Skeletal muscle tissue (tissue), 4 donors: ENCODE data around the gene NXF2. TPM values are rescaled to one million over a fixed set of nuclear protein-coding genes. Genes with fewer than 3 reads are reported as not detected.

ENCODE experiments used
- H3K27ac ChIP-seq: one replicate; pipeline ENCODE4 v1.7.0; 2013; ENCODE audit warnings: mild to moderate bottlenecking, low read depth, low read length, inconsistent platforms
- H3K27me3 ChIP-seq, 3 donors: one replicate each; pipeline ENCODE4 v1.7.0; 2013; ENCODE audit warnings: low read length in 3 of 3; ENCODE audit not compliant: control insufficient read depth in 3 of 3, insufficient read depth in 3 of 3
- H3K36me3 ChIP-seq, 3 donors: one replicate each; pipeline ENCODE4 v1.7.0; 2013; ENCODE audit warnings: low read length in 3 of 3; ENCODE audit not compliant: control insufficient read depth in 3 of 3, insufficient read depth in 3 of 3
- H3K4me1 ChIP-seq, 3 donors: one replicate each; pipeline ENCODE4 v1.7.0; 2013; ENCODE audit warnings: low read length in 3 of 3, mild to moderate bottlenecking in 3 of 3; ENCODE audit not compliant: control insufficient read depth in 3 of 3, insufficient read depth in 3 of 3
- H3K4me3 ChIP-seq, 3 donors: one replicate each; pipeline ENCODE4 v1.7.0; 2013; ENCODE audit warnings: low read length in 3 of 3
- H3K9ac ChIP-seq, 3 donors: one replicate each; pipeline ENCODE4 v1.7.0; 2013; ENCODE audit warnings: low read length in 3 of 3, mild to moderate bottlenecking in 3 of 3, moderate library complexity in 2 of 3, low read depth in 1 of 3
- H3K9me3 ChIP-seq, 3 donors: one replicate each; pipeline ENCODE4 v1.7.0; 2013; ENCODE audit warnings: low read length in 3 of 3; ENCODE audit not compliant: control insufficient read depth in 3 of 3
- total RNA-seq: library from RNA; depleted of rRNA; stranded (reverse); fragments of >200 nt; gene quantifications from one replicate; pipeline ENCODE4 v1.2.3, GENCODE V29; 2014
- donor health status: Osteomylitis.

The NXF2 gene
- total RNA-seq, 1 donor from 2014 or later, result not detected

DNA sequence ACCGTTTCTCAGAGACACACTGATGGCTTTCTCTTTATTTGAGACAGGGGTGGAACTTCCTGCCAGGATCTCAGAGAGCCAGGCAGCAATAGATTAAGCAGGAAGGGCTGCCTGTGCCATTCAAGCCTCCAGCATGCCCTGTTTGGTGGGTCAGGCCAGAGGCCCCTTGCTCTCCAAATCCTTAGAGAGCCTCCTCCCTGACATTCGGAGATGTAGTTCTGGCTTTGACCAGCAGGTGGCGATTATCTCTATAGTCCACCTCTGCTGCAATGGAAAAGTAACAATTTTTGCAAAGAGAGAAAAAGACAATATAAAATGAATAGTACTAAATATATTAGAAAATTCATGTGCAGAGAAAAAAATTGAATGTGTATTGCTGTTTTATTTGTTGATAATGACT is 98.9 kb downstream of the NXF2 start:
- Histone ChIP-seq H3K36me3 (no peaks in the 10 kb centered on the region), H3K4me1 (no peaks in the 10 kb centered on the region), H3K9ac (no peak overlapping the region), H3K4me3 (no peak overlapping the region), H3K27ac (no peak overlapping the region), H3K9me3 (no peaks in the 10 kb centered on the region), H3K27me3 (peaks cover 0 to 4% (median 0%) of the 10 kb centered on the region in 3 donors)

Other genes starting within 250 kb of the NXF2 start
- gene TCEAL2, start 121.5 kb upstream of the NXF2 start, total RNA-seq, result not detected
- gene TCEAL6, start 104.7 kb upstream of the NXF2 start, total RNA-seq, result not detected
- 0.52 TPM for gene BEX5, start 91.2 kb upstream of the NXF2 start, total RNA-seq
- not detected for gene TCP11X1, start 31.9 kb upstream of the NXF2 start, total RNA-seq
- gene NXF2B, start 192.8 kb downstream of the NXF2 start, total RNA-seq, result not detected
- not detected for gene TCP11X2, start 224.6 kb downstream of the NXF2 start, total RNA-seq